ENCODE measurements around the gene COX7A2.

The COX7A2 gene, protein sequence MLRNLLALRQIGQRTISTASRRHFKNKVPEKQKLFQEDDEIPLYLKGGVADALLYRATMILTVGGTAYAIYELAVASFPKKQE

GRCh38 chr6:75243333-75244062 lies at the start of gene COX7A2:
TSS of gene COX7A2 (minus strand) at chr6:75243801. CDS start at chr6:75243734, 67 bp downstream.
- intact Hi-C loops (cut with DNase I) = loop anchor here (2.0 kb wide), 1 partner anchor 41 kb away; the partner anchor contains the start of gene TMEM30A
- DNase-seq = peak; percentile 86 to 99 (median 94)

- intact Hi-C loops (cut with DNase I) = no loop called here
- no peak for DNase-seq
Observed at GRCh38 chr6:75292555-75292954, 49.0 kb upstream of the COX7A2 start.

GRCh38 chr6:75291744-75292143 lies 48.1 kb upstream of the COX7A2 start:
- intact Hi-C loops (cut with DNase I) = no loop called here

DNA sequence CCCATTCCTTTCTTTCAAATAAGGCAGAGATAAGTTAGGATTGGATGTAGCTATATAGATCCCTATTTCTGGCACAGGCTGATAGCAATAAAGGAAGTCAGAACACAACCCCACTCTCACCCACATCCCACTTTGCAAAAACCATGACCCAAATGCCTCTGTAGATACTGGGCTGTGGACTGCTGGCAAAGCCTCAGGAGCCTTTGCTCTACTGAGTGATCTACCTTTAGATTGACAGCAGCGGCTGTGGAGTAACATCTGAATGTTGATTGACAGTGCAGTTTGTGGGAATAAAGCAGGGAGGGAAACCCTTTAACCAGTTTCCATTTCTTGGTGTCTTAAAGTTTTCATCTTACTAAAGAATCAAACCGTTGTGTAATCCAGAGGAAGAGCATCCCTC lies 47.7 kb upstream of the COX7A2 start:
- intact Hi-C loops (cut with DNase I) = no loop called here
- DNase-seq = no peak

More at GRCh38 chr6:75291744-75292143, 48.1 kb upstream of the COX7A2 start:
- no peak for DNase-seq

DNA sequence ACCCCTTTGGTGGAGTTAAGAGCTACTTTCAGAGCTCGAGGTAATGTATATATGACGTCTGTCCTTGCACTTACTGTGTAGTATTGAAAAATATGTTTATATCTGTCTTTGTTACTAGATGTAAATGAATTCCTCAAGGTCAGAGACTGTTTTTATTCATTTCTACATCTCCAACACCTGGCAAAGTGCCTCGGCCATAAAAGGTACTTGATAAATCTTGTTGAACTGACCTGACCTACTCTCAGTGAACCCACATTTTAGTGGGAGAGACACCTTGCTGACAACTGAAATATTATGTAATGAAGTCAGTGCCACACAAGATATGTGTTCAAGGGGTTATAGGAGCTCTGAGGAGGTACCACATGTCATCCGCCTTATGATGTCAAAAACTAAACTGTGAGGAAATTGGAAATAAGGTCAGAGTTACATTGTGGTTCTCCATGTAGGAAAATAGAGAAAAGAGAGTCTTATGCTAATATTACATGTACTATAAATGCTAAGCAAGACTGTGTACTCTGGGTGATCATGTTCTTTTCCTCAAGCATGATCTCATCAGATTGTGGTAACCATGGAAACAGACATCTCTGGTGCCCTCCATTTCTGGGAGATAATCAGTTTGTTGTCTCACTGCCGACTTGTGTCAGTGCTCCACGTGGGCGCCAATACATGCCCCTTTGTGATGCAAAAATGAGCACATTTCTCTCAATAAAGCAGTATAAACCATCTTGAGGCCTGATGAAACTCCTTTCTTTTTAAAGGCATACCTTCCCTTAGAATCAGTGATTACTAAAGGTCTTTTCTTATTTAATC lies 46.7 kb upstream of the COX7A2 start:
- peak in 8 of 10 donors; percentile 41 to 89 (median 62) for DNase-seq
- intact Hi-C loops (cut with DNase I) = no loop called here

DNA sequence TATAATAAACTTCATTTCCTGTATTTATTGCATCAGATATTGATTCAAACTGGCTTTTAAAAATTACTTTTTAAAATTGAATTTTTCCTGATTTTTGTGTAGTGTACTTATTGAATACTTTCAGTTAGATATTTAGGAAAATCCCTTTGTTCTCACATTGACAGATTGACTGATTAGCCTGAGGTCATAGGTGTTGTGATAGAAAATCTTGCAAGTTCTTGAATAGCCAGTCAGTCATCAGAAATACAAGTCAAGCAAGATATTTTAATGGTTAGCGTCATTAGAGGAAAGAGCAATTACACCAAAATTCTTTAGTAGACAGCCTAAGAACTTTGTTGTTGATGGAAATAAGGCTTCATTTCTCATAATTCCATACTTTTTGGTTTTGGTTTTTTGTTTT lies 44.4 kb upstream of the COX7A2 start:
- no peak for DNase-seq
- intact Hi-C loops (cut with DNase I) = no loop called here

- DNase-seq = no peak
- intact Hi-C loops (cut with DNase I) = no loop called here
Observed at GRCh38 chr6:75287424-75287823, 43.8 kb upstream of the COX7A2 start.

GRCh38 chr6:75286955-75287354 lies 43.4 kb upstream of the COX7A2 start:
- no peak for DNase-seq
- intact Hi-C loops (cut with DNase I) = no loop called here

DNA sequence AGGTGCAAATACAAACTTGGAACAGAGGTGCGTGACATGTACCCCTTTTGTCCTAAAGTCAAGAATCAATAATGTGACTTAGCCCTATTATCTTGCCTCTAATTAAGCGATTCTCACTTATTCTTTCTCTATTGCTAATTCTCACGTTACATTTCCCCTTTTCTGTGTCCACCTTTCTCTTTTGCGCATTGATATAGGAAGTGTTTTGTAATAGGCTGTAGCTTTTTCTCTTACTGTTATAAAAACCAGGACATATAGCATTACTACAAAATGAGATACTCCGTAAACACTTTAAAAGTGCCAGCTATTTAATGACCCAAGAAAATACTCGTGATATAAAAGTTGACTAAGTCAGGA lies 41.7 kb upstream of the COX7A2 start:
- DNase-seq = no peak
- intact Hi-C loops (cut with DNase I) = loop anchor here (2.0 kb wide), 1 partner anchor 42 kb away; the partner anchor contains the start of gene COX7A2

- intact Hi-C loops (cut with DNase I) = loop anchor here (2.0 to 5.0 kb wide), 2 partner anchors 42 to 318 kb away; partner anchors contain the start of genes COX7A2 and SENP6
- DNase-seq = peak; percentile 95 to 99 (median 97)
Observed at GRCh38 chr6:75284632-75285282, 41.2 kb upstream of the COX7A2 start, which contains the start of gene TMEM30A. TSS of gene TMEM30A (minus strand) at chr6:75284792. CDS start at chr6:75284638, 154 bp downstream.

GRCh38 chr6:75283907-75284631 lies 40.5 kb upstream of the COX7A2 start:
- DNase-seq = peak in 1 of 10 donors; percentile 11
- intact Hi-C loops (cut with DNase I) = loop anchor here (2.0 to 5.0 kb wide), 2 partner anchors 41 to 318 kb away; partner anchors contain the start of genes COX7A2 and SENP6

- no peak for DNase-seq
- intact Hi-C loops (cut with DNase I) = loop anchor here (5.0 kb wide), 1 partner anchor 320 kb away; the partner anchor contains the start of gene SENP6
Observed at GRCh38 chr6:75282706-75283105, 39.1 kb upstream of the COX7A2 start.

GRCh38 chr6:75281653-75282052 lies 38.1 kb upstream of the COX7A2 start:
- DNase-seq = no peak
- intact Hi-C loops (cut with DNase I) = loop anchor here (5.0 kb wide), 1 partner anchor 321 kb away; the partner anchor contains the start of gene SENP6

DNA sequence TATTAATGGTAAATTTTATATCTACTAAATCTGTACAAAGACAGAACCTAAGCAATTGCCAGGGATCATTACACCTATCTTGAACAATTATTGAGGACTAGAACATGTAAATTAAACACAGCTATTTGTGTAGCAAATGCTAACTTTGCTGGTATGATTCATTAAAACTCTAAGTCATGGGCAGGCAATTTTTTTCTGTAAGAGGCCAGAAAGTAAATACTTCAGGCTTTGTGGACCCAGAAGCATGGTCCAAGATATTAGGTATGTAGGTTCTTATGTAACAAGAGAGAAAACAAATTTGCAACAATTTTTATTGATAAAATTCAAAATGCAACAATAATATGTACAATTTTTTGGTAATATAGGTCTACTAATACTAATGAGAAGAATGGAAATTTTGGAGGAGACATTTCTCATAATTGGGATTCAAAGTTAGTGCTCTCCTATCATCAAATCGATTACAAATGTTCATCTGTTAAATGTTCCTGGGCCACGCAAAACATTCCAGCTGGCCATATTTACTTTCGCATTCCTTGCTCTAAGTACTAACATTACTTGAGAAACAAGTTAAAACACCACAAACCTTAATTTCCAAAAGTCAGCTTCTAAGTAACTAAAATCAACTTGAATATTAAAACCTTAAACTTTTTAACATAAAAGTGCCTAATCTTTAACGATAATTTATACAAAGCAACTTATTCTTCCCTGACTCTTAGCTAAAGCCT lies 36.7 kb upstream of the COX7A2 start:
- intact Hi-C loops (cut with DNase I) = loop anchor here (5.0 kb wide), 1 partner anchor 322 kb away; the partner anchor contains the start of gene SENP6
- no peak for DNase-seq

DNA sequence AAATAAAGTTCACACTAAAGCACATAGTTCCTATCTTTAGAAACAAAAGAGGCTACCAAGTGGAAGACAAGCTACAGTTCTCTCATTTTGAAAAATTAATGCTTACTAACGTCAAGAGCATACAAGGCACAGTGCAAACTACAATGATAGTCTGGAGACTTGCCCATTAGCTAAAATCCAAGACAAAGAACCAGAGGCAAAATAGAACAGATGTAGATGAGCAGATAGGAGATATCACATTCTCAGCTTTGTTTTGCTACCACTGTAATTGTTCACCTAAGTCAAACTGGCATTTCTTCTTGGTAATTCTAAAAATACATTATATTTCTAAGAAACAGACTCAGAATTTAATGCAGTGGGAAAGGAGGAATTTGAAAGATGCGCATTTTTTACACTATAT lies 35.8 kb upstream of the COX7A2 start:
- no peak for DNase-seq
- intact Hi-C loops (cut with DNase I) = no loop called here

GRCh38 chr6:75278474-75279077 lies 35.0 kb upstream of the COX7A2 start:
- intact Hi-C loops (cut with DNase I) = no loop called here
- DNase-seq = no peak

GRCh38 chr6:75275067-75275466 lies 31.5 kb upstream of the COX7A2 start:
- intact Hi-C loops (cut with DNase I) = no loop called here
- DNase-seq = no peak

DNA sequence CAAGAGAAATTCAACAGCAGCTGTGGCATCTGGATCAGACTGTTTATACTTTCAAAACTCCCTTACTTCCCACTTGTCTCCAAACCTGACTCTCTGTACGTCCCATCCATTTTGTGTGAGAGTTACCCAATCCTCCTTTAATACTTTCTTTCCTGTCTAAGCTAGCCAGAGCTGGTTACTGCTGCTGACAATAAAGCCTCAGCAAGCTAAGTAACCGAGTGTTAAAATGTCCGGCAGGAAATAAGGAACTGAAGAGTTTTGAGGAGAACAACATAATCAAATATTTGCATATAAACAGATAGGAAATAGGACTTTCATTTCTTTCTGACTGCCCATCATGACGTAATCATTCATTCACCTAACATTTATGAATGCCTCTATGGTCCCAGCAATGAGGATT lies 29.4 kb upstream of the COX7A2 start:
- intact Hi-C loops (cut with DNase I) = no loop called here

More for the DNA sequence above, 29.4 kb upstream of the COX7A2 start:
- DNase-seq = no peak
